K562 (cell line): ENCODE data around the gene ARHGAP9. TPM values are rescaled to one million over a fixed set of nuclear protein-coding genes. Genes with fewer than 3 reads are reported as not detected.

Source experiments
- ASH1L ChIP-seq: fragments of 450-650 bp; IDR thresholded peaks from 2 replicates; pipeline ENCODE4 v1.6.1; 2018; ENCODE audit warnings: borderline replicate concordance, mild to moderate bottlenecking, low read depth; ENCODE audit not compliant: partially characterized antibody
- ATF7 ChIP-seq: fragments of 450-650 bp; IDR thresholded peaks from 2 replicates; pipeline ENCODE4 v1.7.1; 2014; ENCODE audit warnings: mild to moderate bottlenecking, moderate library complexity
- CCAR2 ChIP-seq: fragments of 200-400 bp; formaldehyde crosslinking; IDR thresholded peaks from 2 replicates; pipeline ENCODE4 v1.6.1; 2017; ENCODE audit warnings: mild to moderate bottlenecking, low read depth, low read length
- EWSR1 ChIP-seq: fragments of 450-650 bp; IDR thresholded peaks from 2 replicates; pipeline ENCODE4 v1.6.1; 2018; ENCODE audit warnings: borderline replicate concordance, mild to moderate bottlenecking, low read depth, moderate library complexity; ENCODE audit not compliant: partially characterized antibody
- GTF2B ChIP-seq: IDR thresholded peaks from 2 replicates; pipeline ENCODE4 v1.6.1; 2011; ENCODE audit not compliant: insufficient read length; ENCODE audit errors: extremely low read depth
- JUN ChIP-seq, 2 experiments: sonication (generic) in 1 of 2; formaldehyde crosslinking in 1 of 2; IDR thresholded peaks; 2 replicates each; pipeline versions ENCODE4 v1.6.1 to v1.8.0; 2012 to 2022; ENCODE audit warnings: borderline replicate concordance in 2 of 2, mild to moderate bottlenecking in 2 of 2, improper control_type of control experiment in 1 of 2, low read depth in 1 of 2, low read length in 1 of 2, missing genetic modification reagents in 1 of 2
- KLF13 ChIP-seq: fragments of 450-650 bp; IDR thresholded peaks from 2 replicates; pipeline ENCODE4 v1.6.1; 2016; ENCODE audit warnings: missing genetic modification characterization, low read depth, mild to moderate bottlenecking, missing compliant biosample characterization, moderate library complexity, borderline replicate concordance
- KLF16 ChIP-seq: IDR thresholded peaks from 2 replicates; pipeline ENCODE4 v1.6.1; 2016; ENCODE audit warnings: antibody characterized with exemption
- NFE2L1 ChIP-seq: fragments of 450-650 bp; IDR thresholded peaks from 2 replicates; pipeline ENCODE4 v1.6.1; 2016; ENCODE audit warnings: missing genetic modification characterization, low read depth, mild to moderate bottlenecking, missing compliant biosample characterization, moderate library complexity, borderline replicate concordance
- TAF15 ChIP-seq: fragments of 200-400 bp; formaldehyde crosslinking; IDR thresholded peaks from 2 replicates; pipeline ENCODE4 v1.6.1; 2017; ENCODE audit warnings: mild to moderate bottlenecking, low read depth, low read length, moderate library complexity
- ZNF347 ChIP-seq: fragments of 450-650 bp; formaldehyde crosslinking; IDR thresholded peaks from 2 replicates; pipeline ENCODE4 v1.4.0; 2020; ENCODE audit warnings: low read depth, mild to moderate bottlenecking, moderate library complexity
- ZZZ3 ChIP-seq: fragments of 450-650 bp; IDR thresholded peaks from 2 replicates; pipeline ENCODE4 v1.6.1; 2016; ENCODE audit warnings: antibody characterized with exemption, mild to moderate bottlenecking, moderate library complexity
- polyA plus RNA-seq, 8 experiments: library from polyadenylated mRNA; depleted of rRNA in 4 of 8; stranded (reverse) in 5 of 8; unstranded in 3 of 8; fragments of >200 nt; fragmentation: Nextera tagmentation in 2 of 8; fragmentation: Illumina TruSeq in 1 of 8; extraction: Ambion mirVana in 2 of 8; extraction: Trizol in 1 of 8; gene quantifications; 2 replicates each; pipeline versions ENCODE4 v1.2.1 to v1.2.3, GENCODE V29; 2011 to 2014; ENCODE audit warnings: inconsistent platforms in 1 of 8, missing spikeins in 1 of 8
- total RNA-seq, 7 experiments: library from RNA; depleted of rRNA in 6 of 7; stranded (reverse); fragments of >200 nt in 6 of 7; fragmentation: Illumina TruSeq in 2 of 7; extraction: Trizol in 2 of 7; gene quantifications; 2 replicates each; pipeline versions ENCODE4 v1.2.1 to v1.2.3, GENCODE V29; 2011 to 2021; ENCODE audit warnings: low replicate concordance in 1 of 7
- TF ChIP-seq, protein P1 (sequence below): fragments of 450-650 bp; formaldehyde crosslinking; IDR thresholded peaks from 2 replicates; pipeline ENCODE4 v1.4.0; 2020; ENCODE audit warnings: mild to moderate bottlenecking, mixed read lengths

The ARHGAP9 gene
- total and polyA plus RNA-seq, 9 of the 15 experiments (the other 6 are each of a cell fraction or from before 2014, with no cell fraction given): 1.5 to 10.2 (median 5.1) TPM

- no peak for TF ChIP-seq CCAR2
- no peak; the same call in 1 of the 2 replicates for TF ChIP-seq KLF16
- peak; percentile 69 for TF ChIP-seq ASH1L
- TF ChIP-seq EWSR1: no peak
- TF ChIP-seq KLF13 (tag): peak; percentile 72
- peak; percentile 54 for TF ChIP-seq GTF2B
- TF ChIP-seq ZNF347 (CRISPR knock-in tag): peak; percentile 54; the same call in 1 of the 2 replicates
- no peak for TF ChIP-seq NFE2L1 (tag)
- TF ChIP-seq ZZZ3: no peak
- TF ChIP-seq ATF7: peak; percentile 85
- TF ChIP-seq, protein P1, sequence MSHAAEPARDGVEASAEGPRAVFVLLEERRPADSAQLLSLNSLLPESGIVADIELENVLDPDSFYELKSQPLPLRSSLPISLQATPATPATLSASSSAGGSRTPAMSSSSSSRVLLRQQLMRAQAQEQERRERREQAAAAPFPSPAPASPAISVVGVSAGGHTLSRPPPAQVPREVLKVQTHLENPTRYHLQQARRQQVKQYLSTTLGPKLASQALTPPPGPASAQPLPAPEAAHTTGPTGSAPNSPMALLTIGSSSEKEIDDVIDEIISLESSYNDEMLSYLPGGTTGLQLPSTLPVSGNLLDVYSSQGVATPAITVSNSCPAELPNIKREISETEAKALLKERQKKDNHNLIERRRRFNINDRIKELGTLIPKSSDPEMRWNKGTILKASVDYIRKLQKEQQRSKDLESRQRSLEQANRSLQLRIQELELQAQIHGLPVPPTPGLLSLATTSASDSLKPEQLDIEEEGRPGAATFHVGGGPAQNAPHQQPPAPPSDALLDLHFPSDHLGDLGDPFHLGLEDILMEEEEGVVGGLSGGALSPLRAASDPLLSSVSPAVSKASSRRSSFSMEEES (CRISPR knock-in tag): peak; percentile 81
- peak; percentile 90 for TF ChIP-seq JUN (IDR thresholded peaks at IDR 0.05; ENCODE audit: borderline replicate concordance, low read depth, low read length)
- peak; percentile 84; the same call in 1 of the 2 replicates for TF ChIP-seq JUN (CRISPR knock-in tag; IDR thresholded peaks at IDR 0.05; ENCODE audit: borderline replicate concordance)
- no peak for TF ChIP-seq TAF15
Measured at GRCh38 chr12:57520053-57520818, 40.6 kb upstream of the ARHGAP9 start, which contains the start of gene DDIT3 (continued).
